Peyer's patch (tissue), 4 donors: ENCODE results near the gene TPCN2. TPM values are rescaled to one million over a fixed set of nuclear protein-coding genes. Genes with fewer than 3 reads are reported as not detected.
"Not testable (repeated sequence)": the region's sequence is repeated elsewhere in the genome, so short reads cannot be mapped to it uniquely, and the experiment has no call there.

Experiments used
- DNase-seq, 3 donors: peaks; one replicate each; pipeline ENCODE4 v3.0.0-alpha.2; 2017 to 2019
- H3K27ac ChIP-seq, 4 donors: fragments of 200-600 bp; sonication (generic); one replicate each; pipeline ENCODE4 v1.5.1; 2016 to 2019
- H3K27me3 ChIP-seq, 2 donors: fragments of 200-600 bp; sonication (generic); one replicate each; pipeline ENCODE4 v1.5.1; 2019
- H3K36me3 ChIP-seq, 3 donors: fragments of 200-600 bp; sonication (generic); one replicate each; pipeline ENCODE4 v1.5.1; 2016 to 2019
- H3K4me1 ChIP-seq, 4 donors: fragments of 200-600 bp; sonication (generic); one replicate each; pipeline ENCODE4 v1.5.1; 2016 to 2019
- H3K4me3 ChIP-seq, 4 donors: fragments of 200-600 bp; sonication (generic); 1 replicate in 3 of 4; 2 replicates in 1 of 4; pipeline ENCODE4 v1.5.1; 2016 to 2019; ENCODE audit warnings: mild to moderate bottlenecking in 1 of 4
- H3K9me3 ChIP-seq, 4 donors: fragments of 200-600 bp; sonication (generic); one replicate each; pipeline ENCODE4 v1.5.1; 2016 to 2019; ENCODE audit warnings: mild to moderate bottlenecking in 1 of 4
- CTCF ChIP-seq, 6 experiments: fragments of 450-650 bp in 4 of 6; fragments of 200-600 bp in 2 of 6; sonication (generic) in 1 of 6; IDR thresholded peaks; one replicate each; pipeline ENCODE4 v1.5.1; 2017 to 2019; ENCODE audit warnings: antibody characterized with exemption in 6 of 6, mild to moderate bottlenecking in 3 of 6, moderate library complexity in 1 of 6
- POLR2A ChIP-seq, 2 donors: fragments of 450-650 bp; IDR thresholded peaks; one replicate each; pipeline ENCODE4 v1.5.1; 2017; ENCODE audit warnings: antibody characterized with exemption in 2 of 2, mild to moderate bottlenecking in 2 of 2, moderate library complexity in 2 of 2
- total RNA-seq, 4 donors: library from RNA; depleted of rRNA; stranded (reverse); fragments of >200 nt; gene quantifications; one replicate each; pipeline ENCODE4 v1.1.0, GENCODE V29; 2016

TPCN2 gene
- total RNA-seq, 4 donors from 2014 or later, result 22.4 to 42.5 (median 33.0) TPM

- no peak for TF ChIP-seq POLR2A (IDR thresholded peaks at IDR 0.05)
- no peak for TF ChIP-seq CTCF (IDR thresholded peaks at IDR 0.05)
- no peak for DNase-seq
- Histone ChIP-seq H3K27ac (no peak overlapping the region), H3K9me3 (peaks cover 0 to 5% (median 0%) of the 10 kb centered on the region in 4 donors), H3K27me3 (no peaks in the 10 kb centered on the region), H3K4me3 (no peak overlapping the region), H3K4me1 (no peaks in the 10 kb centered on the region), H3K36me3 (no peaks in the 10 kb centered on the region)
These were observed 100.1 kb downstream of the TPCN2 start for GRCh38 chr11:69148806-69149205.

DNA sequence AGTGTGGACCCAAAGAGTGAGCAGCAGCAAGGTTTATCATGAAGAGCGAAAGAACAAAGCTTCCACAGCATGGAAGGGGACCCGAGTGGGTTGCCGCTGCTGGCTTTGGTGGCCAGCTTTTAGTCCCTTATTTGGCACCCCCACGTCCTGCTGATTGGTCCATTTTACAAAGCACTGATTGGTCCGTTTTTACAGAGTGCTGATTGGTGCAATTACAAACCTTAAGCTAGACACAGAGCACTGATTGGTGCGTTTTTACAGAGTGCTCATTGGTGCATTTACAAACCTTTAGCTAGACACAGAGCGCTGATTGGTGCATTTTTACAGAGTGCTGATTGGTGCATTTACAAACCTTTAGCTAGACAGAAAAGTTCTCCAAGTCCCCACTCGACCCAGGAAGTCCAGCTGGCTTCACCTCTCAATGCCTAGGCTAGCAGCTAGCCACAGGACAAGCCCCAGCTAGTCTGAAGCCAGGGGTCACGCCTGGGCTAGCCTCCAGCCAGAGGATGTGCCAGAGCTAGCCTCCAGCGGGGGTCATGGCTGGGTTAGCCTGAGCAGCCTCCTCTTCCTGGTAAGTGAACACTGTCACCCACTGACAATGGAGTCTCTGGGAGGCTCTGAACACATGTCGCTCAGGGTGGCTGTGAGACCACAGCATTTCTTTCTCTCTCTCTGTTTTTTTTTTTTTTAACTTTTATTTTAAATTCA lies 100.8 kb downstream of the TPCN2 start:
- DNase-seq, H3K4me3 ChIP-seq, H3K27me3 ChIP-seq, H3K4me1 ChIP-seq, H3K27ac ChIP-seq, H3K9me3 ChIP-seq, H3K36me3 ChIP-seq: not testable (repeated sequence)

DNA sequence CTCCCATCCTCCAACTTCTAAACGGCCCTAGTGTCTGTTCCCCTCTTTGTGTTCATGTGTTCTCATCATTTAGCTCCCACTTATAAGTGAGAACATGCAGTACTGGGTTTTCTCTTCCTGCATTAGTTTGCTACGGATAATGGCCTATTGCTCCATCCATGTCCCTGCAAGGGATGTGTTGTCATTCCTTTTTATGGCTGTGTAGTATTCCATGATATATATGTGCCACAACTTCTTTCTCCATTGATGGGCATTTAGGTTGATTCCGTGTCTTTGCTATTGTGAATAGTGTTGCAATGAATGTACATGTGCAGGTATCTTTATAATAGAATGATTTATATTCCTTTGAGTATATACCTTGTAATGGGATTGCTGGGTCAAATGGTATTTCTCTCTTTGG lies 101.4 kb downstream of the TPCN2 start:
- Histone ChIP-seq H3K27ac (no peak overlapping the region), H3K4me1 (no peaks in the 10 kb centered on the region), H3K9me3 (peaks cover 0 to 5% (median 0%) of the 10 kb centered on the region in 4 donors), H3K36me3 (no peaks in the 10 kb centered on the region), H3K4me3 (no peak overlapping the region), H3K27me3 (no peaks in the 10 kb centered on the region)
- DNase-seq, result no peak
- TF ChIP-seq POLR2A (IDR thresholded peaks at IDR 0.05) (no peak), CTCF (IDR thresholded peaks at IDR 0.05) (no peak)

DNA sequence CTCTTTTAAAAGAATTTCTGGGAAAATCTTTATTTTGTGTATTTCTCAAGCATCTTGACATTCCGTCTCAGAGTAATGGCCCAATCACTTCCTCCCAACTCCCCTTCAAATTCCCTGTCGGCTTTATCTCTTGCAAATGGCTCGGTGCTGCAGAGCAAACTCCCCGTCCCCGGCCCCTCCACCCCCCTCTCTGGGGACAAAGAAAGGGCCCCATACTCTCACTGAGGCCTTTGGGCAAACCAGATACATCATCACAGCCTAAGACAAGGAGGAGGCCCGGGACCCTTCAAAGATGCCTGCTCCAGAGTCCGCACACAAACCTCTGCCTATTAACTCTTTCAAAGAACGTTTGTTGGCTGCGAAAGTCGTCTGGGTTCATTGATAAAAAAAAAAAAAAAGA lies 103.1 kb downstream of the TPCN2 start:
- TF ChIP-seq CTCF (IDR thresholded peaks at IDR 0.05) (no peak), POLR2A (IDR thresholded peaks at IDR 0.05) (no peak)
- Histone ChIP-seq H3K27ac (no peak overlapping the region), H3K27me3 (no peaks in the 10 kb centered on the region), H3K36me3 (no peaks in the 10 kb centered on the region), H3K9me3 (no peaks in the 10 kb centered on the region), H3K4me3 (no peak overlapping the region), H3K4me1 (peaks cover 0 to 2% (median 0%) of the 10 kb centered on the region in 4 donors)
- no peak for DNase-seq

DNA sequence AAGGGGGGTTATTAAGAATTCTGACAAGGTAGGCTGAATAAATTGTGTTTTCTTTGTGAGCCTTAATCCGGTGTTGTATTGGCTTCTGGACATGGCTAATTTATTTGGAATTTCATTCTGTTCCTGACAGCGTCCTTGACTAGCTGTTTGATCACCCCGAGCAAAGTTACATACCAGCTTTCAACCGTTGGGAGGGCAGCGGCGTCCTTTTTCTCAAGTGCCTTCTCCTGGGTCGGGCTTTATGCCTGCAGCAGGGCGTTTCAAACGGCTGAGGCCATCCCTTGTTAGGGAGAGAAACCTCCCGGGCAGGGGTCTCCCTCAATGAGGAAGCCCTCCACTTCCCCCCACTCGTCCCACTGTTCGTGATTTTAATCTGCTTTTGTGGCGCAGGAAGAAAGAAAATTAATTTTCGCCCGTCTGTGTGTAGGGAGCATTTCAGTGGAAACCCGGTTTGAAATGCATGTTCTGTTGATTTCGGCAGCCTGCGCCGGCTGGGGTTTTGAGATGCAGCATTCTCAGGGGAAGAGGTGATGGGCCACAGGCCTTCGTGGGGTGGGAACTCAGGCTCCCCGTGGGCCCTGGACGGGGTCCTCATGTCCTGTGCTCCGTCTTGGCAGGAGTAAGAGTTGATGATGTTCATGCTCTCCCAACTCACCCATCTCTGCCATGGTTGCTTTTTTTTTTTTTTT lies 104.1 kb downstream of the TPCN2 start:
- no peak for DNase-seq
- Histone ChIP-seq H3K4me3 (no peak overlapping the region), H3K36me3 (no peaks in the 10 kb centered on the region), H3K27ac (no peak overlapping the region), H3K9me3 (no peaks in the 10 kb centered on the region), H3K4me1 (peaks cover 0 to 9% (median 0%) of the 10 kb centered on the region in 4 donors), H3K27me3 (no peaks in the 10 kb centered on the region)
- no peak for TF ChIP-seq CTCF (IDR thresholded peaks at IDR 0.05)
- no peak for TF ChIP-seq POLR2A (IDR thresholded peaks at IDR 0.05)

DNA sequence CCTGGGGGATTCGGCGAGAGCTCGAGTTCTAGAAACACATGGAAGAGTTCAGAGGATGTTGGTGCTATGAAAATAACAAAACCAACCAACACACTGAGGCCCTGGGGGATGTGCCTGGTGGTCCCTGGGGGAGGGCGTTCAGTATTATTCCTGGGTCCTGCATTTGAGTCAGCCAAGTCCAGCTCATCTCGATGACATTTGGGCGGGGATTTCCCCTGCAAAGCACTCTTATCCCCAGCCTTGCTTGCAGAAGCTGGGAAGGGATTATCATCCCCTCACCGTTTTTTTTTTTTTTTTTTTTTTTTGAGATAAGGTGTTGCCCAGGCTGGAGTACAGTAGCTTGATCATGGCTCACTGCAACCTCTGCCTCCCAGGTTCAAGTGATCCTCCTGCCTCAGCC lies 104.9 kb downstream of the TPCN2 start:
- H3K27ac ChIP-seq, result no peak overlapping the region
- no peaks in the 10 kb centered on the region for H3K36me3 ChIP-seq
- H3K4me1 ChIP-seq, result peaks cover 0 to 9% (median 0%) of the 10 kb centered on the region in 4 donors
- TF ChIP-seq CTCF (IDR thresholded peaks at IDR 0.05) (no peak), POLR2A (IDR thresholded peaks at IDR 0.05) (no peak)
- no peaks in the 10 kb centered on the region for H3K9me3 ChIP-seq
- no peak for DNase-seq
- no peak overlapping the region for H3K4me3 ChIP-seq
- no peaks in the 10 kb centered on the region for H3K27me3 ChIP-seq
